HepG2 (cell line): ENCODE measurements around the gene ZNF367. TPM values are rescaled to one million over a fixed set of nuclear protein-coding genes. Genes with fewer than 3 reads are reported as not detected.

Source experiments
- AHR ChIP-seq: IDR thresholded peaks from 2 replicates; pipeline ENCODE4 v1.6.1; 2018; ENCODE audit warnings: missing genetic modification reagents, missing compliant biosample characterization
- ETV5 ChIP-seq: IDR thresholded peaks from 2 replicates; pipeline ENCODE4 v1.6.1; 2018; ENCODE audit warnings: missing biosample characterization, missing genetic modification reagents, inconsistent platforms, borderline replicate concordance
- GATAD2A ChIP-seq: IDR thresholded peaks from 2 replicates; pipeline ENCODE4 v1.6.1; 2016
- HNF4G ChIP-seq, 2 experiments: sonication (generic) in 1 of 2; formaldehyde crosslinking in 1 of 2; IDR thresholded peaks; 2 replicates each; pipeline versions ENCODE4 v1.4.0 to v1.6.1; 2011 to 2020; ENCODE audit warnings: borderline replicate concordance in 2 of 2, low read depth in 2 of 2, mild to moderate bottlenecking in 2 of 2, low read length in 1 of 2, missing genetic modification reagents in 1 of 2, moderate library complexity in 1 of 2
- LCORL ChIP-seq, 2 experiments: fragments of 450-650 bp in 1 of 2; sonication (generic) in 1 of 2; formaldehyde crosslinking in 1 of 2; IDR thresholded peaks; 2 replicates each; pipeline versions ENCODE4 v1.5.0 to v1.6.1; 2017 to 2020; ENCODE audit warnings: antibody characterized with exemption in 1 of 2, missing genetic modification reagents in 1 of 2
- NR2C2 ChIP-seq: sonication (generic); formaldehyde crosslinking; IDR thresholded peaks from 2 replicates; pipeline ENCODE4 v1.4.0; 2020; ENCODE audit warnings: missing genetic modification reagents, mild to moderate bottlenecking, moderate library complexity, borderline replicate concordance
- NR2F1 ChIP-seq, 2 experiments: fragments of 450-650 bp in 1 of 2; formaldehyde crosslinking in 1 of 2; IDR thresholded peaks; 2 replicates each; pipeline versions ENCODE4 v1.5.0 to v1.6.1; 2016 to 2020; ENCODE audit warnings: mild to moderate bottlenecking in 1 of 2, missing compliant biosample characterization in 1 of 2, missing genetic modification reagents in 1 of 2, moderate library complexity in 1 of 2
- PHF21A ChIP-seq: sonication (generic); formaldehyde crosslinking; IDR thresholded peaks from 2 replicates; pipeline ENCODE4 v1.5.0; 2020; ENCODE audit warnings: mild to moderate bottlenecking, missing genetic modification reagents
- PTBP1 ChIP-seq: fragments of 200-400 bp; formaldehyde crosslinking; IDR thresholded peaks from 2 replicates; pipeline ENCODE4 v1.6.1; 2018; ENCODE audit warnings: low read length, low read depth; ENCODE audit not compliant: poor library complexity, severe bottlenecking
- RFXAP ChIP-seq: sonication (generic); formaldehyde crosslinking; IDR thresholded peaks from 2 replicates; pipeline ENCODE4 v1.4.0; 2020; ENCODE audit warnings: missing genetic modification reagents, borderline replicate concordance
- ZBTB20 ChIP-seq: sonication (generic); formaldehyde crosslinking; IDR thresholded peaks from 2 replicates; pipeline ENCODE4 v1.8.1; 2023; ENCODE audit warnings: missing genetic modification reagents, low read depth, mild to moderate bottlenecking, borderline replicate concordance
- ZNF235 ChIP-seq: sonication (generic); formaldehyde crosslinking; IDR thresholded peaks from 2 replicates; pipeline ENCODE4 v1.8.1; 2023; ENCODE audit warnings: mild to moderate bottlenecking, missing genetic modification reagents, borderline replicate concordance
- ZNF329 ChIP-seq: sonication (generic); formaldehyde crosslinking; IDR thresholded peaks from 2 replicates; pipeline ENCODE4 v1.9.0; 2021; ENCODE audit warnings: low read depth, mild to moderate bottlenecking, missing genetic modification reagents
- ZNF607 ChIP-seq: sonication (generic); formaldehyde crosslinking; IDR thresholded peaks from 2 replicates; pipeline ENCODE4 v1.5.1; 2020; ENCODE audit warnings: missing genetic modification reagents, mild to moderate bottlenecking, borderline replicate concordance
- ZNF615 ChIP-seq: sonication (generic); formaldehyde crosslinking; IDR thresholded peaks from 2 replicates; pipeline ENCODE4 v1.5.0; 2020; ENCODE audit warnings: mild to moderate bottlenecking, missing genetic modification reagents, borderline replicate concordance
- ZNF724P ChIP-seq: sonication (generic); formaldehyde crosslinking; IDR thresholded peaks from 2 replicates; pipeline ENCODE4 v1.8.0; 2022; ENCODE audit warnings: missing genetic modification reagents, borderline replicate concordance
- ZNF775 ChIP-seq: sonication (generic); formaldehyde crosslinking; IDR thresholded peaks from 2 replicates; pipeline ENCODE4 v1.4.0; 2020; ENCODE audit warnings: missing genetic modification reagents, mild to moderate bottlenecking, moderate library complexity, borderline replicate concordance
- ZNF777 ChIP-seq: sonication (generic); formaldehyde crosslinking; IDR thresholded peaks from 2 replicates; pipeline ENCODE4 v1.4.0; 2020; ENCODE audit warnings: missing genetic modification reagents
- polyA plus RNA-seq, 8 experiments: library from polyadenylated mRNA; depleted of rRNA in 3 of 8; stranded (reverse) in 7 of 8; unstranded in 1 of 8; fragments of >200 nt; fragmentation: Illumina TruSeq in 4 of 8; extraction: Trizol in 4 of 8; gene quantifications; 2 replicates each; pipeline versions ENCODE4 v1.2.1 to v1.2.3, GENCODE V29; 2011 to 2016; ENCODE audit warnings: low read depth in 4 of 8, missing spikeins in 1 of 8, mixed read lengths in 1 of 8; ENCODE audit not compliant: insufficient read depth in 1 of 8
- total RNA-seq, 5 experiments: library from RNA; depleted of rRNA; stranded (reverse); fragments of >200 nt; fragmentation: Illumina TruSeq; extraction: Trizol; gene quantifications; 2 replicates each; pipeline ENCODE4 v1.2.3, GENCODE V29; 2016; ENCODE audit warnings: low read depth in 1 of 5
- TF ChIP-seq, protein P1 (sequence below): sonication (generic); formaldehyde crosslinking; IDR thresholded peaks from 2 replicates; pipeline ENCODE4 v1.4.0; 2020; ENCODE audit warnings: missing genetic modification reagents, borderline replicate concordance
- TF ChIP-seq, protein P2 (sequence below): IDR thresholded peaks from 2 replicates; pipeline ENCODE4 v1.6.1; 2016
- TF ChIP-seq, protein P3 (sequence below): sonication (generic); formaldehyde crosslinking; IDR thresholded peaks from 2 replicates; pipeline ENCODE4 v1.5.0; 2020; ENCODE audit warnings: missing genetic modification reagents, mild to moderate bottlenecking, borderline replicate concordance
- TF ChIP-seq, protein P4 (sequence below): IDR thresholded peaks from 2 replicates; pipeline ENCODE4 v1.6.1; 2012; ENCODE audit warnings: inconsistent platforms

ZNF367 gene
- total and polyA plus RNA-seq, 2 of the 13 experiments (the other 11 are each of a cell fraction or from before 2014, with no cell fraction given), result 2.9 to 7.7 TPM

DNA sequence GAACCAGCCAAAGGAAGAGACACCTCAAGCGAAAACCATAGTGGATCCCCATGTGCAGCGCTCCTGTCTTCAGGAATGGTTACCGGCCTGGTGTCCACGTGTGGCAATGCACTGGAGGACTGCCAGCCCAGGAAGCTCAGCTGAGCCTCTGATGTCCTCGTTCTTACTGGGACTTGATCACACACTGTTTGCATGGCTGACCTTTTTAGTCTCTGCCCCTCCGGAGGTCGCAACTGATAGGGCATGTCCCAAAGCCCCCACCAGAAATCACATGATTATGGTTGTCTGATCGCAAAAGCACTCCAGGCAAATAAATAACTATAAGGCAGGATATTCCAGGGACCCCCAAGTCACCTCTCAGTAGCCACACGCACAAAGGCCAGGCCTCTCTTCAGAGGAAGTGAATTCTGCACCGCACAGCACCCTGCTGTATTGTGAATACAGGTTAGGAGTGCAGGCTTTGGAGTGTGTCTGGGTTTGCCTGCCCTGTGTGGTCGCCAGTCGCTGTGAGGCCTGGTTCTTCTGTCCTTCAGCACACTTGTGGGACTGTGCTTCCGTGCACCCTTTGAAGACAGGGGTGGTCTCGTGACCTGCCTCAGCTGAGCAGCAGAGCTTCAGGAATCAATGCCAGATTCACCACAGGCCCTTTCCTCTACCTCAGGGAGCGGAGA lies 18.4 kb upstream of the ZNF367 start (continued):
- TF ChIP-seq, protein P1, sequence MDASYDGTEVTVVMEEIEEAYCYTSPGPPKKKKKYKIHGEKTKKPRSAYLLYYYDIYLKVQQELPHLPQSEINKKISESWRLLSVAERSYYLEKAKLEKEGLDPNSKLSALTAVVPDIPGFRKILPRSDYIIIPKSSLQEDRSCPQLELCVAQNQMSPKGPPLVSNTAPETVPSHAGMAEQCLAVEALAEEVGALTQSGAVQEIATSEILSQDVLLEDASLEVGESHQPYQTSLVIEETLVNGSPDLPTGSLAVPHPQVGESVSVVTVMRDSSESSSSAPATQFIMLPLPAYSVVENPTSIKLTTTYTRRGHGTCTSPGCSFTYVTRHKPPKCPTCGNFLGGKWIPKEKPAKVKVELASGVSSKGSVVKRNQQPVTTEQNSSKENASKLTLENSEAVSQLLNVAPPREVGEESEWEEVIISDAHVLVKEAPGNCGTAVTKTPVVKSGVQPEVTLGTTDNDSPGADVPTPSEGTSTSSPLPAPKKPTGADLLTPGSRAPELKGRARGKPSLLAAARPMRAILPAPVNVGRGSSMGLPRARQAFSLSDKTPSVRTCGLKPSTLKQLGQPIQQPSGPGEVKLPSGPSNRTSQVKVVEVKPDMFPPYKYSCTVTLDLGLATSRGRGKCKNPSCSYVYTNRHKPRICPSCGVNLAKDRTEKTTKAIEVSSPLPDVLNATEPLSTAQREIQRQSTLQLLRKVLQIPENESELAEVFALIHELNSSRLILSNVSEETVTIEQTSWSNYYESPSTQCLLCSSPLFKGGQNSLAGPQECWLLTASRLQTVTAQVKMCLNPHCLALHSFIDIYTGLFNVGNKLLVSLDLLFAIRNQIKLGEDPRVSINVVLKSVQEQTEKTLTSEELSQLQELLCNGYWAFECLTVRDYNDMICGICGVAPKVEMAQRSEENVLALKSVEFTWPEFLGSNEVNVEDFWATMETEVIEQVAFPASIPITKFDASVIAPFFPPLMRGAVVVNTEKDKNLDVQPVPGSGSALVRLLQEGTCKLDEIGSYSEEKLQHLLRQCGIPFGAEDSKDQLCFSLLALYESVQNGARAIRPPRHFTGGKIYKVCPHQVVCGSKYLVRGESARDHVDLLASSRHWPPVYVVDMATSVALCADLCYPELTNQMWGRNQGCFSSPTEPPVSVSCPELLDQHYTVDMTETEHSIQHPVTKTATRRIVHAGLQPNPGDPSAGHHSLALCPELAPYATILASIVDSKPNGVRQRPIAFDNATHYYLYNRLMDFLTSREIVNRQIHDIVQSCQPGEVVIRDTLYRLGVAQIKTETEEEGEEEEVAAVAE (CRISPR knock-in tag), result peak; percentile 82
- TF ChIP-seq ZNF615 (CRISPR knock-in tag) (0 out of 2 replicates have a peak, but pooled peaks have one; percentile 36), ZNF724P (peak; percentile 92), PTBP1 (no peak), NR2F1 (CRISPR knock-in tag; IDR thresholded peaks at IDR 0.05) (peak; percentile 4 to 55; a peak in 2 of 4 replicates), ZNF235 (no peak), ZNF777 (CRISPR knock-in tag) (no peak), GATAD2A (CRISPR knock-in tag) (peak; percentile 91), NR2C2 (CRISPR knock-in tag) (peak; percentile 62; the same call in 1 of the 2 replicates), ETV5 (CRISPR knock-in tag) (peak; percentile 78), HNF4G (IDR thresholded peaks at IDR 0.05; ENCODE audit: borderline replicate concordance, low read depth, low read length) (no peak), HNF4G (CRISPR knock-in tag; IDR thresholded peaks at IDR 0.05; ENCODE audit: borderline replicate concordance, low read depth) (peak; percentile 45; the same call in 1 of the 2 replicates), PHF21A (peak; percentile 89), RFXAP (CRISPR knock-in tag) (peak; percentile 49; the same call in 1 of the 2 replicates), ZNF775 (CRISPR knock-in tag) (0 out of 2 replicates have a peak, but pooled peaks have one; percentile 54), LCORL (IDR thresholded peaks at IDR 0.05) (no peak), LCORL (CRISPR knock-in tag; IDR thresholded peaks at IDR 0.05) (peak; percentile 7), ZNF607 (peak; percentile 90; the same call in 1 of the 2 replicates), ZNF329 (CRISPR knock-in tag) (no peak), AHR (CRISPR knock-in tag) (peak; percentile 87; the same call in 1 of the 2 replicates), ZBTB20 (CRISPR knock-in tag) (peak; percentile 72; the same call in 1 of the 2 replicates)
- TF ChIP-seq, protein P2, sequence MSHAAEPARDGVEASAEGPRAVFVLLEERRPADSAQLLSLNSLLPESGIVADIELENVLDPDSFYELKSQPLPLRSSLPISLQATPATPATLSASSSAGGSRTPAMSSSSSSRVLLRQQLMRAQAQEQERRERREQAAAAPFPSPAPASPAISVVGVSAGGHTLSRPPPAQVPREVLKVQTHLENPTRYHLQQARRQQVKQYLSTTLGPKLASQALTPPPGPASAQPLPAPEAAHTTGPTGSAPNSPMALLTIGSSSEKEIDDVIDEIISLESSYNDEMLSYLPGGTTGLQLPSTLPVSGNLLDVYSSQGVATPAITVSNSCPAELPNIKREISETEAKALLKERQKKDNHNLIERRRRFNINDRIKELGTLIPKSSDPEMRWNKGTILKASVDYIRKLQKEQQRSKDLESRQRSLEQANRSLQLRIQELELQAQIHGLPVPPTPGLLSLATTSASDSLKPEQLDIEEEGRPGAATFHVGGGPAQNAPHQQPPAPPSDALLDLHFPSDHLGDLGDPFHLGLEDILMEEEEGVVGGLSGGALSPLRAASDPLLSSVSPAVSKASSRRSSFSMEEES, result peak; percentile 94
- TF ChIP-seq, protein P3, sequence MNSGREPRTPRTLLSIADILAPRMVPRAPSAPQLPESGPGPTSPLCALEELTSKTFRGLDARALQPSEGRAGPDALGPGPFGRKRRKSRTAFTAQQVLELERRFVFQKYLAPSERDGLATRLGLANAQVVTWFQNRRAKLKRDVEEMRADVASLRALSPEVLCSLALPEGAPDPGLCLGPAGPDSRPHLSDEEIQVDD (CRISPR knock-in tag), result peak; percentile 91; the same call in 1 of the 2 replicates
- TF ChIP-seq, protein P4, sequence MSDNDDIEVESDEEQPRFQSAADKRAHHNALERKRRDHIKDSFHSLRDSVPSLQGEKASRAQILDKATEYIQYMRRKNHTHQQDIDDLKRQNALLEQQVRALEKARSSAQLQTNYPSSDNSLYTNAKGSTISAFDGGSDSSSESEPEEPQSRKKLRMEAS, result peak; percentile 98
